ENCODE data around the gene SCPEP1.

Gene SCPEP1

DNA sequence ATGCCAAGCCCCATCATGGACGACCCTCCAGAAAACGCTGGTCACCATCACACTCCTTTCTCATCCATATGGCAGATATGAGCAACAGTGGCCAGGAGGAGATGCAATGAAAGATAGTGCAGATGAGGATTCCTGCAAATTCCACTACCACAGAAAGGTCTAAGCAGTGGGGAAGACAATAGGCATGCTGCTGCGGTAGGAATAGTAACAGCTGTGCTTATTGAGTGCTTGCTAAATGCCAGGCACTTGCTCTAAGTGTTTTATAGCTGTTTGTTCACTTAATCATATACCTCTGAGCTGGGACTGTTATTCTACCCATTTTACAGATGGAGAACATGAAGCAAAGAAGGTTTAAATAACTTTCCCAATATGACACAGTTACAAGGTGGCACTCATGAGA is 60.6 kb downstream of the SCPEP1 start:
- H3K4me3 ChIP-seq (replicated peaks; ENCODE audit: low read depth, low read length): no peak overlapping the region
- DNase-seq (ENCODE audit: extremely low read depth, insufficient read length): no peak
- H3K27me3 ChIP-seq (replicated peaks; ENCODE audit: control insufficient read depth, insufficient read depth, low read length): no peaks in the 10 kb centered on the region
- TF ChIP-seq, protein P1, sequence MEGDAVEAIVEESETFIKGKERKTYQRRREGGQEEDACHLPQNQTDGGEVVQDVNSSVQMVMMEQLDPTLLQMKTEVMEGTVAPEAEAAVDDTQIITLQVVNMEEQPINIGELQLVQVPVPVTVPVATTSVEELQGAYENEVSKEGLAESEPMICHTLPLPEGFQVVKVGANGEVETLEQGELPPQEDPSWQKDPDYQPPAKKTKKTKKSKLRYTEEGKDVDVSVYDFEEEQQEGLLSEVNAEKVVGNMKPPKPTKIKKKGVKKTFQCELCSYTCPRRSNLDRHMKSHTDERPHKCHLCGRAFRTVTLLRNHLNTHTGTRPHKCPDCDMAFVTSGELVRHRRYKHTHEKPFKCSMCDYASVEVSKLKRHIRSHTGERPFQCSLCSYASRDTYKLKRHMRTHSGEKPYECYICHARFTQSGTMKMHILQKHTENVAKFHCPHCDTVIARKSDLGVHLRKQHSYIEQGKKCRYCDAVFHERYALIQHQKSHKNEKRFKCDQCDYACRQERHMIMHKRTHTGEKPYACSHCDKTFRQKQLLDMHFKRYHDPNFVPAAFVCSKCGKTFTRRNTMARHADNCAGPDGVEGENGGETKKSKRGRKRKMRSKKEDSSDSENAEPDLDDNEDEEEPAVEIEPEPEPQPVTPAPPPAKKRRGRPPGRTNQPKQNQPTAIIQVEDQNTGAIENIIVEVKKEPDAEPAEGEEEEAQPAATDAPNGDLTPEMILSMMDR (IDR thresholded peaks at IDR 0.05; ENCODE audit: insufficient read depth, low read length, poor library complexity, severe bottlenecking): no peak
- no peaks in the 10 kb centered on the region for H3K36me3 ChIP-seq (ENCODE audit: control insufficient read depth, insufficient read depth, low read length)

DNA sequence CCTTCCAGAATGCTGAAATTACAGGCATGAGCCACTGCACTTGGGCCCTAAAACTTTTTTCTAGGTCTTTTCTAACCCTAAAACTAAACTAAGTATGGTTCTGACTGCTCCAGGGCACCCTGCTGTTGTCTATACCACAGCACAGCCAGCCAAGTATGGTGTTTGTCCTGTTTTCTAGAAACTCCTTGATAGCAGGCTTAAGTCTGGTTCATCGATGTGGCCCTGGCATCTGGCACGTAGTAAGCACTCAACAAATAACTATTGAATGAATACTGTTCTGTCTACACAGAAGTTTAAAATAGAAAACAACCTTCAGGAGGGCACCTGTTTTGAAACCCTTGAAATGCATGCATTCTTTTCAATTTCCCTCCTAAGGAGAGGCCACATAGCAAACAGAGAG is 62.6 kb downstream of the SCPEP1 start:
- H3K27me3 ChIP-seq (replicated peaks; ENCODE audit: control insufficient read depth, insufficient read depth, low read length): no peaks in the 10 kb centered on the region
- DNase-seq (ENCODE audit: extremely low read depth, insufficient read length): no peak
- H3K4me3 ChIP-seq (replicated peaks; ENCODE audit: low read depth, low read length): no peak overlapping the region
- no peaks in the 10 kb centered on the region for H3K36me3 ChIP-seq (ENCODE audit: control insufficient read depth, insufficient read depth, low read length)
- TF ChIP-seq, protein P1 (IDR thresholded peaks at IDR 0.05; ENCODE audit: insufficient read depth, low read length, poor library complexity, severe bottlenecking): no peak

GRCh38 chr17:57043276-57043675 is 65.3 kb downstream of the SCPEP1 start:
- Histone ChIP-seq H3K4me3 (replicated peaks; ENCODE audit: low read depth, low read length) (no peak overlapping the region), H3K36me3 (ENCODE audit: control insufficient read depth, insufficient read depth, low read length) (no peaks in the 10 kb centered on the region), H3K27me3 (replicated peaks; ENCODE audit: control insufficient read depth, insufficient read depth, low read length) (no peaks in the 10 kb centered on the region)
- TF ChIP-seq, protein P1 (IDR thresholded peaks at IDR 0.05; ENCODE audit: insufficient read depth, low read length, poor library complexity, severe bottlenecking): no peak
- DNase-seq (ENCODE audit: extremely low read depth, insufficient read length): no peak

- no peak for DNase-seq (ENCODE audit: extremely low read depth, insufficient read length)
- TF ChIP-seq, protein P1 (IDR thresholded peaks at IDR 0.05; ENCODE audit: insufficient read depth, low read length, poor library complexity, severe bottlenecking): no peak
Observed at GRCh38 chr17:57044976-57045867, 67.3 kb downstream of the SCPEP1 start.

GRCh38 chr17:57045868-57046704 is 68.2 kb downstream of the SCPEP1 start:
- Histone ChIP-seq H3K4me3 (replicated peaks; ENCODE audit: low read depth, low read length) (peak overlapping the region; percentile 45), H3K27me3 (replicated peaks; ENCODE audit: control insufficient read depth, insufficient read depth, low read length) (no peaks in the 10 kb centered on the region), H3K36me3 (ENCODE audit: control insufficient read depth, insufficient read depth, low read length) (no peaks in the 10 kb centered on the region)
- TF ChIP-seq, protein P1 (IDR thresholded peaks at IDR 0.05; ENCODE audit: insufficient read depth, low read length, poor library complexity, severe bottlenecking): no peak
- peak; percentile 81 for DNase-seq (ENCODE audit: extremely low read depth, insufficient read length)

More at GRCh38 chr17:57044976-57045867, 67.3 kb downstream of the SCPEP1 start:
- no peaks in the 10 kb centered on the region for H3K27me3 ChIP-seq (replicated peaks; ENCODE audit: control insufficient read depth, insufficient read depth, low read length)
- H3K36me3 ChIP-seq (ENCODE audit: control insufficient read depth, insufficient read depth, low read length): no peaks in the 10 kb centered on the region
- no peak overlapping the region; the same call in 1 of the 2 replicates for H3K4me3 ChIP-seq (replicated peaks; ENCODE audit: low read depth, low read length)

All from GM06990 (cell line).